Measurements from ENCODE around the gene TPM2.

TPM2 gene

DNA sequence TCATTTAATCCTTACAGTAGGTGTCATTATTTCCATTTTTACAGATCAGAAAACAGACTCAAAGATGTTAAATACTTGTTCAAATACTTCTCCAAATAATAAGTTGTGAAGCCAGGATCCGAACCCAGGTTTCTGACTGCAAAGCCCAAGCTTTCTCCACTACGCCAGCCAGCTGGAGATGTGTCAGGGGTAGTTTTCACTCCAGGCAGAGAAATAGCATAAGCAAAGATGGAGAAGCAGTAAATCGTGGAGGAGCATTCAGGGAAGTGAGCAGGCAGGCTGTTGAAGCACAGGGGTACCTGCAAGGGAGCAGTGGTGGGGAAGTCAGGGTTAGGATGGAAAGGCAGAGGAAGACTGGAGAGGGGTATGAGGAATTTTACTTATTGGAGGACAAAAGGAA lies 39.4 kb upstream of the TPM2 start:
- TF ChIP-seq JUND (IDR thresholded peaks at IDR 0.05; ENCODE audit: low read depth) = no peak
- in situ Hi-C loops (cut with HindIII; ENCODE audit: low pct_unique_long_range_greater_than_20kb, low sequenced_read_pairs) = no loop called here
- no peak for DNase-seq (ENCODE audit: low read depth in 1 of 2, low spot score in 1 of 2)

DNA sequence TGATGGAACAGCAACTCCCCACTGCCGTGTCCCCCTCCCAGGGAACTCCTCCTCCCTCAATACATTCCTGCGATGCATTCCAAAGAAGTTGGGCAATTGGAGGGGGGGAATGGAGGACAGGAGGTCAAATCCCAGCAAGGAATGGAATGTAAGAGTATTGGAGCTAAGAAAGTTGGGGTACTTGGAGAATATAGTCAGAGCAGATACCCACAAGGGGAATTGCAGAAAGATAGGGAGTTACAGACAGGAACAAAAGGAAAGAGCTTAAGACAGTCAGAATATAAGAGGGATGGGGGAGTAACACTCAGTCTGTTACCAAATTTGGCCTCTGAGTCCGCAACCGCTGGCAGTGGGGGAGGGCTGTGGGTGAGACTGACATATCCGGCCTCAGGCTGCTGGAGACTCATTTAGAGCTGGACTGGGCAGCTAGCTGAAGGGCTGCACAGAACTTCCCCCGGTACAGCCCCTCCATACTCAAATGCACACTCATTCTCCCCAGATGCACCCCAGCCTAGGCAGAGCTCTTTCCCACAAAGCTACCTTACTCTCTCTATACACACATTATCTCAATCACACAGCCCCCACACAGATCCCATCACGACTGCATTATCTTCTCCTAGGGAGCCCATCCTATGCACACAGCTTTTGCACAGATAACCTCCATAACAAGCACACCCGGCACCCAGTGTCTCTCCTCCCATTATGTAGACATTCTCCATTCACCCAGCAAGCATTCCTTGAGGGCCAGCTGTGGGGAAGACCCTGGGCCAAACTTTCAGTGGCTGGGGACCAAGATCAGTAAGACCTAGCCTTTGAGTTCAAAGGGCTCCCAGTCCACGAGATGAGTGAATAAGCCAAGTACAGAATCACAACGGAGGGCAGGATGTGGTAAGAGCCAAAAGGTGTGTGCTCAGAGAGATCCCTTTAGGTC lies 38.6 kb upstream of the TPM2 start:
- peak in 1 of 2 experiments; percentile 74 for DNase-seq (ENCODE audit: low read depth in 1 of 2, low spot score in 1 of 2)
- in situ Hi-C loops (cut with HindIII; ENCODE audit: low pct_unique_long_range_greater_than_20kb, low sequenced_read_pairs) = no loop called here
- TF ChIP-seq JUND (IDR thresholded peaks at IDR 0.05; ENCODE audit: low read depth) = no peak

- in situ Hi-C loops (cut with HindIII; ENCODE audit: low pct_unique_long_range_greater_than_20kb, low sequenced_read_pairs) = no loop called here
- DNase-seq (ENCODE audit: low read depth in 1 of 2, low spot score in 1 of 2) = no peak
- no peak for TF ChIP-seq JUND (IDR thresholded peaks at IDR 0.05; ENCODE audit: low read depth)
Observed at GRCh38 chr9:35727676-35728040, 37.9 kb upstream of the TPM2 start.

- no peak for TF ChIP-seq JUND (IDR thresholded peaks at IDR 0.05; ENCODE audit: low read depth)
- in situ Hi-C loops (cut with HindIII; ENCODE audit: low pct_unique_long_range_greater_than_20kb, low sequenced_read_pairs) = no loop called here
Observed at GRCh38 chr9:35726931-35727330, 37.2 kb upstream of the TPM2 start.

DNA sequence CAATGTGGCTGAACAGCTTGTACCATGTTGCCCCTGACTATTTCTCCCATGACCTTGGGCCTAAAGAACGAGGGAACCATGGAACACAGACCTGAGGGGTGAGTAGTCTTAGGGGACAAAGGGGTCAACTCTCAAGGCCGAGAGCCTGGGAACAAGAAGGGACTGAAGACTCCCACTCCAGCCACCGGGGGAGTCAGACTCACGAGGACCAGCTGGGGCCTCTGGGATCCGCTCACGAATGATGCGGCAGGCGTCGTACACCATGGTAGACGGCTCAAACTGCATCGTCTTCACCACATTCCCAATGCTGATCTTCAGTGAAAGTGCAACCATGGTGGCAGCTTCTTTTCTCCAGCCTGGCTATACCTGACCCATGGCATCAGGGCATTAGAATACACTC lies 35.6 kb upstream of the TPM2 start:
- DNase-seq (ENCODE audit: low read depth in 1 of 2, low spot score in 1 of 2) = no peak
- in situ Hi-C loops (cut with HindIII; ENCODE audit: low pct_unique_long_range_greater_than_20kb, low sequenced_read_pairs) = no loop called here
- TF ChIP-seq JUND (IDR thresholded peaks at IDR 0.05; ENCODE audit: low read depth) = no peak

More at GRCh38 chr9:35726931-35727330, 37.2 kb upstream of the TPM2 start:
- DNase-seq (ENCODE audit: low read depth in 1 of 2, low spot score in 1 of 2) = peak; percentile 49 to 71

GRCh38 chr9:35723908-35724307 lies 34.2 kb upstream of the TPM2 start:
- no peak for TF ChIP-seq JUND (IDR thresholded peaks at IDR 0.05; ENCODE audit: low read depth)
- in situ Hi-C loops (cut with HindIII; ENCODE audit: low pct_unique_long_range_greater_than_20kb, low sequenced_read_pairs) = no loop called here
- DNase-seq (ENCODE audit: low read depth in 1 of 2, low spot score in 1 of 2) = no peak

- in situ Hi-C loops (cut with HindIII; ENCODE audit: low pct_unique_long_range_greater_than_20kb, low sequenced_read_pairs) = no loop called here
- no peak for DNase-seq (ENCODE audit: low read depth in 1 of 2, low spot score in 1 of 2)
- no peak for TF ChIP-seq JUND (IDR thresholded peaks at IDR 0.05; ENCODE audit: low read depth)
Observed at GRCh38 chr9:35723426-35723825, 33.7 kb upstream of the TPM2 start.

DNA sequence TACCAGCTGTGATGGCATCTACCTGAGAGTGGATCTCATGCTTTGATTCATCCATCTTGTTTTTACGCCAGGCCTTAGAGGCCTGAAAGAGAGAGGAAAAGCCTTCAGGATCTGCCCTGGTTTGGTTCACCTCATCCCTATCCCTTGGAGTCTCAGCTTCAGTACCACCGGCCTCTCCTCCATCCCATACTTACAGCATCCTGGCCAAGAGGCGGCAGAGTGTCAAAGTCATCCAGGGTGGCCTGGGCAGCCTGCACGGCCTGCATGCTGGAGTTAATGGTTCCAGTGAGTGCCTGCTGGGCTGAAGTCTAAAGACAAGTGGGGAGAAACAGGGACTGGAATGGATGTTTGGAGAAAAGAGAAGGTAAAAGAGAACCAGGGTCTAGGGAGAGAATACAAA lies 29.8 kb upstream of the TPM2 start:
- DNase-seq (ENCODE audit: low read depth in 1 of 2, low spot score in 1 of 2) = no peak
- in situ Hi-C loops (cut with HindIII; ENCODE audit: low pct_unique_long_range_greater_than_20kb, low sequenced_read_pairs) = no loop called here
- no peak for TF ChIP-seq JUND (IDR thresholded peaks at IDR 0.05; ENCODE audit: low read depth)

- in situ Hi-C loops (cut with HindIII; ENCODE audit: low pct_unique_long_range_greater_than_20kb, low sequenced_read_pairs) = no loop called here
- DNase-seq (ENCODE audit: low read depth in 1 of 2, low spot score in 1 of 2) = no peak
- no peak for TF ChIP-seq JUND (IDR thresholded peaks at IDR 0.05; ENCODE audit: low read depth)
Observed at GRCh38 chr9:35718721-35719511, 29.2 kb upstream of the TPM2 start.

DNA sequence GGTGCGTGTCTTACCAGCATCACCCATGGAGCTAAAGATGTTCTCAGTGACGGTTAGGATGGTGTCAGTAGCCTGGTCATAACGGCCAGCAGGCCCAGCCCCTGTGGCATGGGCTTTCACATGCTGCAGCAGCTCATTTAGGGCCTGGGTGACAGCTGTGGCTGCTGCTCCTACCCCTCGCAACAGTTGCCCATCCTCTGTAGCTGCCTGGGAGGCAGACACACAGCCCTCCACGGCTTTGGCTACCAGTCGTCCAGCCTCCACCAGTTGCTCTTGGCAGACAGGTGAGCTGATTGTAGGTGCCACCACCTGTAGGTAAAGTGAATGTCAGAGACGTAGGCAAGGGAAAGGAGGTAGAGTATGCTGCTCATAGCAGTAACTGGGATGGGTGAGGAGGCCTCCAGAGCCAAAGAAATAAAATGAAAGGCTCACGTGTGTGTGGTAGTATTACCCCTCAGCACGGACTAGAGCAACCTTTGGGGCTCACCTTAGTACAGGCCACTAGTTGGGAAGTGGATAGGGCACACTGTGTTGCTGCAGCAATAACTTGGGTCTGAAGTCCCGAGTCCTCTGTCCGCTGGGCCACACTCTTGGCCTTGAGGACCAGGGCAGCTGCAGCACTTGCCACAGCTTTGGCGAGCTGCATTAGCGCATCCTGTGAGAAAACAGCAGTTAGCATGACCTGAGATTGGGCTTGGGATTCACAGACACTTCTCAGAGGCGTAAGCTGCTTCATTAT lies 27.6 kb upstream of the TPM2 start:
- in situ Hi-C loops (cut with HindIII; ENCODE audit: low pct_unique_long_range_greater_than_20kb, low sequenced_read_pairs) = no loop called here
- DNase-seq (ENCODE audit: low read depth in 1 of 2, low spot score in 1 of 2) = no peak
- TF ChIP-seq JUND (IDR thresholded peaks at IDR 0.05; ENCODE audit: low read depth) = no peak

- in situ Hi-C loops (cut with HindIII; ENCODE audit: low pct_unique_long_range_greater_than_20kb, low sequenced_read_pairs) = no loop called here
- no peak for TF ChIP-seq JUND (IDR thresholded peaks at IDR 0.05; ENCODE audit: low read depth)
- no peak for DNase-seq (ENCODE audit: low read depth in 1 of 2, low spot score in 1 of 2)
Observed at GRCh38 chr9:35716230-35716629, 26.5 kb upstream of the TPM2 start.

DNA sequence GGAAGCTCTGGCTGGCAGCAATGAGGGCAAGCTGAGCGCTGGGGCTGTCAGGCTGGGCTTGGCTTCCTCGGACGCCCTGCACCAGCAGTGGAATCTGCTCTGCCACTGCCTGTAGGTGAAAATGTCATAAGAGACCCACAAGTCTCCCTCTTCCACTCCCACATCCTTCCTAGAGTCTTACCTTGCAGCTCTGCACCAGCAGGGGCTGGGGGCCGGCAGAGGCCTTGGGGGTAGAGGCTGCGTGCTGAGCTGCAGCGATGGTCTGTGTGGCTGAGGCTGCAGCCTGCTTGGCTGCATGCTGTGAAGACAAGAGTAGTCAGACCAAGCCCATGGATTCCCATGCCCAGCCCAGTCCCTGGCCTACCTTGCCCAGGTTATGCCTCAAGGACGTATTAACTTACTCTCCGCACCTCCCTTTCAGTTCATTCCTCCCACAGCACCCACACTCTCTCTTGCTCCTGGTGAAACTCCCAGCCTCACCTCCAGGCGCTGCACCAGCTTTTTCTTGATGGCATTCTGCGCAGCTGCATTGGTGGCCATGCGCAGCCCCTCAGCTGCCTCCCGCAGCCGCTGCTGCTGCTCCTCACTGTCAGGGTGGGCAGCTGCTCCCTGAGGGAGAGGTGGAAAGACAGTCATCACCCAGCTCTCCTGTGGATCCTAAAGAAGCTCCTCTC lies 25.0 kb upstream of the TPM2 start:
- in situ Hi-C loops (cut with HindIII; ENCODE audit: low pct_unique_long_range_greater_than_20kb, low sequenced_read_pairs) = no loop called here
- TF ChIP-seq JUND (IDR thresholded peaks at IDR 0.05; ENCODE audit: low read depth) = no peak
- DNase-seq (ENCODE audit: low read depth in 1 of 2, low spot score in 1 of 2) = no peak

All from T47D (cell line).